ENCODE results near the gene SKIC3. TPM values are rescaled to one million over a fixed set of nuclear protein-coding genes. Genes with fewer than 3 reads are reported as not detected.

Gene SKIC3
- total and polyA plus RNA-seq, 2 experiments from 2014 or later = 36.0 to 93.3 TPM

DNA sequence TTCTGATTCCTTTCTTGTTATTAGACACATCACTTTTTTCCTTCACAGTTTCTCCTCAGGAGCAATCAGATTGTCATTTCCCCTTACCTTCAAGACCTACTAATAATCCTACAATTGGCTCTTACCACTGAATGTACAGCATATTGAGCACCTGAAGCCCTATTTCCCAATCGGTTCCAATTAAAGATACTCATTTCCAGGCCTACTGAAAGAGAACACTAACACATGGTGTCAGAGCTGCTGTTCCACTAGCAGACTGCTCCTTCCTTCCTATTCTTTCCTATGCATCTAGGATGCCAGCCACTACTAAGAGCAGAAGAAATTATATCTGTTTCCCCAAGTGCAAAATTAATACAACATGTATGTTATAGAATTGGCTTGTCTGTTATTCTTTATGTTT, 34.6 kb downstream of the SKIC3 start:
- Histone ChIP-seq H3K27ac (no peak overlapping the region), H3K4me1 (ENCODE audit: insufficient read depth) (no peaks in the 10 kb centered on the region), H3K4me3 (no peak overlapping the region), H3K9me3 (ENCODE audit: low read depth) (no peaks in the 10 kb centered on the region), H2AFZ (no peak overlapping the region), H4K20me1 (ENCODE audit: insufficient read depth, poor library complexity, severe bottlenecking) (no peaks in the 10 kb centered on the region), H3K79me2 (no peaks in the 10 kb centered on the region), H3K4me2 (no peak overlapping the region), H3K9me2 (replicated peaks; ENCODE audit: insufficient read depth) (no peaks in the 10 kb centered on the region), H3K27me3 (no peaks in the 10 kb centered on the region), H3K36me3 (replicated peaks; ENCODE audit: insufficient read depth, low read depth) (no peaks in the 10 kb centered on the region)
- TF ChIP-seq, protein P1, sequence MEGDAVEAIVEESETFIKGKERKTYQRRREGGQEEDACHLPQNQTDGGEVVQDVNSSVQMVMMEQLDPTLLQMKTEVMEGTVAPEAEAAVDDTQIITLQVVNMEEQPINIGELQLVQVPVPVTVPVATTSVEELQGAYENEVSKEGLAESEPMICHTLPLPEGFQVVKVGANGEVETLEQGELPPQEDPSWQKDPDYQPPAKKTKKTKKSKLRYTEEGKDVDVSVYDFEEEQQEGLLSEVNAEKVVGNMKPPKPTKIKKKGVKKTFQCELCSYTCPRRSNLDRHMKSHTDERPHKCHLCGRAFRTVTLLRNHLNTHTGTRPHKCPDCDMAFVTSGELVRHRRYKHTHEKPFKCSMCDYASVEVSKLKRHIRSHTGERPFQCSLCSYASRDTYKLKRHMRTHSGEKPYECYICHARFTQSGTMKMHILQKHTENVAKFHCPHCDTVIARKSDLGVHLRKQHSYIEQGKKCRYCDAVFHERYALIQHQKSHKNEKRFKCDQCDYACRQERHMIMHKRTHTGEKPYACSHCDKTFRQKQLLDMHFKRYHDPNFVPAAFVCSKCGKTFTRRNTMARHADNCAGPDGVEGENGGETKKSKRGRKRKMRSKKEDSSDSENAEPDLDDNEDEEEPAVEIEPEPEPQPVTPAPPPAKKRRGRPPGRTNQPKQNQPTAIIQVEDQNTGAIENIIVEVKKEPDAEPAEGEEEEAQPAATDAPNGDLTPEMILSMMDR (IDR thresholded peaks at IDR 0.05; ENCODE audit: poor library complexity) = no peak
- no peak for TF ChIP-seq EZH2phosphoT487 (IDR thresholded peaks at IDR 0.05; ENCODE audit: low read depth, severe bottlenecking, unreplicated experiment)
- DNase-seq (ENCODE audit: low spot score) = no peak
- WGBS (ENCODE audit: low lambda C conversion rate, missing lambda C conversion rate) = 96% methylated on average over 1 of the region's 1 CpG

DNA sequence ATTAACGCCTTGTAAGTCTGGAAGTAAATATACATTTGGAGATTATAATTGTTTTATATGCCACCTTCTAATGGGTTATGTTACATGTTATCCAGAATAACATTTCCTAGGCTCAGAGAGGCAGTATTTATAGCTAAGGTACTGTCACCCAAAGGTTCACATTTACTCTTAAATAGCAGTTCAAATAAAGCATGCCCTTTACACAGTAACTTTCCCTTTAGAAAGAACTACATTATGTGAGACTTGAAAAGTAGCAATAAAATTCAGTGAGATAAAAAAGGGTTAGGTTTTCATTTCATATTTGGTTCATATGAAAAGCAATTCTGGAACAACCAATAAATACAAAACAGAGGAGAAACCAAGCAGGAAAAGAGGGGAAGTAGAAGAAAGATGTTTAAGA, 35.1 kb downstream of the SKIC3 start:
- H3K9me2 ChIP-seq (replicated peaks; ENCODE audit: insufficient read depth) = no peaks in the 10 kb centered on the region
- no peaks in the 10 kb centered on the region for H3K4me1 ChIP-seq (ENCODE audit: insufficient read depth)
- no peaks in the 10 kb centered on the region for H3K36me3 ChIP-seq (replicated peaks; ENCODE audit: insufficient read depth, low read depth)
- H4K20me1 ChIP-seq (ENCODE audit: insufficient read depth, poor library complexity, severe bottlenecking) = no peaks in the 10 kb centered on the region
- DNase-seq (ENCODE audit: low spot score) = no peak
- H3K79me2 ChIP-seq = no peaks in the 10 kb centered on the region
- no peak overlapping the region for H3K4me3 ChIP-seq
- TF ChIP-seq, protein P1 (IDR thresholded peaks at IDR 0.05; ENCODE audit: poor library complexity) = no peak
- TF ChIP-seq EZH2phosphoT487 (IDR thresholded peaks at IDR 0.05; ENCODE audit: low read depth, severe bottlenecking, unreplicated experiment) (no peak), EZH2 (IDR thresholded peaks at IDR 0.05; ENCODE audit: borderline replicate concordance) (no peak)
- no peaks in the 10 kb centered on the region for H3K9me3 ChIP-seq (ENCODE audit: low read depth)
- WGBS (ENCODE audit: low lambda C conversion rate, missing lambda C conversion rate) = 94% methylated on average over 1 of the region's 1 CpG
- H2AFZ ChIP-seq = no peak overlapping the region
- no peak overlapping the region for H3K4me2 ChIP-seq
- no peak overlapping the region for H3K27ac ChIP-seq
- H3K27me3 ChIP-seq = no peaks in the 10 kb centered on the region

DNA sequence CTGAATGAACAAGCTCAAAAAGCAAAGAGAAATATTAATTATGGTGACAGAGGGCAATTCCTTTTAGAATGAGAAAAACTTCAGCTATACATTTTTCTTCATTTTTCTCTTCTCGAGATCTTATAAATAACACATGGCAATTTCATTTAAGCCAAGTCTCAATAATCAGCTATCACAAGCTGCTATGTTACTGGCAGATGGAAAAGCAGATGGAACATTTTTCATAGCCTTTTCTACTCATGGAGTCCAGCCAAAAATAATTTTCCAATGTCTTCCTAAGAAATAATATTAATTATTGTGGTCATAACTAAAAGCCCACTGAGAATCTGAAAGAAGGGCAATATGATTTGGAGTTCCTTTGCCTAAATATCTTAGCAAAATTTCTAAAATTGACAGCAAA, 35.6 kb downstream of the SKIC3 start:
- 100% methylated on average over 1 of the region's 1 CpG for WGBS (ENCODE audit: low lambda C conversion rate, missing lambda C conversion rate)
- Histone ChIP-seq H3K4me3 (no peak overlapping the region), H2AFZ (no peak overlapping the region), H3K9me2 (replicated peaks; ENCODE audit: insufficient read depth) (no peaks in the 10 kb centered on the region), H3K27me3 (no peaks in the 10 kb centered on the region), H3K79me2 (no peaks in the 10 kb centered on the region), H3K9me3 (ENCODE audit: low read depth) (no peaks in the 10 kb centered on the region), H3K27ac (no peak overlapping the region), H3K4me1 (ENCODE audit: insufficient read depth) (no peaks in the 10 kb centered on the region), H3K36me3 (replicated peaks; ENCODE audit: insufficient read depth, low read depth) (no peaks in the 10 kb centered on the region), H4K20me1 (ENCODE audit: insufficient read depth, poor library complexity, severe bottlenecking) (no peaks in the 10 kb centered on the region), H3K4me2 (no peak overlapping the region)
- no peak for DNase-seq (ENCODE audit: low spot score)
- TF ChIP-seq, protein P1 (IDR thresholded peaks at IDR 0.05; ENCODE audit: poor library complexity) = no peak
- TF ChIP-seq EZH2phosphoT487 (IDR thresholded peaks at IDR 0.05; ENCODE audit: low read depth, severe bottlenecking, unreplicated experiment) (no peak), EZH2 (IDR thresholded peaks at IDR 0.05; ENCODE audit: borderline replicate concordance) (no peak)

DNA sequence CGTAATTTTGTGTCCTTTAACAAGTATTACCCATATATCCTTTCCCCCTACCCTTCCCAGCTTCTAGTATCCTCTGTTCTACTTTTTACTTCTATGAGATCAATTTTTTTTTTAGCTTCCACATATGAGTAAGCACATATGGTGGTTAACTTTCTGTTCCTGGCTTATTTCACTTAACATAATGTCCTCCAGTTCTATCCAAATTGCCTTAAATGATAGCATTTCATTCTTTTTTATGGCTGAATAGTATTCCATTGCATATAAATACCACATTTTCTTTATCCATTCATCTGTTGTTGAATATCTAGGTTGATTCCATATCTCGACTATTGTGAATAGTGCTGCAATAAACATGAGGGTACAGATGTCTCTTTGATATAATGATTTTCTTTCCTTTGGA, 36.4 kb downstream of the SKIC3 start:
- no peak overlapping the region for H3K4me3 ChIP-seq
- H4K20me1 ChIP-seq (ENCODE audit: insufficient read depth, poor library complexity, severe bottlenecking) = no peaks in the 10 kb centered on the region
- no peak overlapping the region for H2AFZ ChIP-seq
- WGBS (ENCODE audit: low lambda C conversion rate, missing lambda C conversion rate) = 98% methylated on average over 2 of the region's 2 CpGs
- H3K79me2 ChIP-seq = no peaks in the 10 kb centered on the region
- H3K36me3 ChIP-seq (replicated peaks; ENCODE audit: insufficient read depth, low read depth) = no peaks in the 10 kb centered on the region
- no peaks in the 10 kb centered on the region for H3K9me2 ChIP-seq (replicated peaks; ENCODE audit: insufficient read depth)
- H3K27ac ChIP-seq = no peak overlapping the region
- TF ChIP-seq, protein P1 (IDR thresholded peaks at IDR 0.05; ENCODE audit: poor library complexity) = no peak
- no peak for TF ChIP-seq EZH2 (IDR thresholded peaks at IDR 0.05; ENCODE audit: borderline replicate concordance)
- TF ChIP-seq EZH2phosphoT487 (IDR thresholded peaks at IDR 0.05; ENCODE audit: low read depth, severe bottlenecking, unreplicated experiment) = no peak
- H3K4me2 ChIP-seq = no peak overlapping the region
- DNase-seq (ENCODE audit: low spot score) = no peak
- no peaks in the 10 kb centered on the region for H3K9me3 ChIP-seq (ENCODE audit: low read depth)
- H3K27me3 ChIP-seq = no peaks in the 10 kb centered on the region
- H3K4me1 ChIP-seq (ENCODE audit: insufficient read depth) = no peaks in the 10 kb centered on the region

Data from hepatocyte (in vitro differentiated cells).